Ovary (tissue), 9 donors: ENCODE results near the gene NELL2. TPM values are rescaled to one million over a fixed set of nuclear protein-coding genes. Genes with fewer than 3 reads are reported as not detected.

Experiments used
- DNase-seq, 5 donors: peaks; one replicate each; pipeline ENCODE4 v3.0.0-alpha.2; 2019 to 2020
- H3K27ac ChIP-seq, 2 donors: fragments of 200-600 bp; one replicate each; pipeline versions ENCODE4 v1.5.1 to v1.8.0; 2019 to 2022
- H3K27me3 ChIP-seq: fragments of 200-600 bp; one replicate; pipeline ENCODE4 v1.8.0; 2022
- H3K36me3 ChIP-seq: fragments of 200-600 bp; sonication (generic); one replicate; pipeline ENCODE4 v1.5.1; 2019
- H3K4me1 ChIP-seq: one replicate; pipeline ENCODE4 v1.8.1; 2013; ENCODE audit warnings: mild to moderate bottlenecking, moderate library complexity; ENCODE audit not compliant: insufficient read depth
- H3K4me3 ChIP-seq: fragments of 200-600 bp; sonication (generic); one replicate; pipeline ENCODE4 v1.5.1; 2017
- H3K9me3 ChIP-seq, 2 donors: fragments of 200-600 bp in 1 of 2; sonication (generic) in 1 of 2; one replicate each; pipeline versions ENCODE4 v1.5.1 to v1.8.1; 2013 to 2019; ENCODE audit warnings: mild to moderate bottlenecking in 1 of 2, moderate library complexity in 1 of 2
- EP300 ChIP-seq: sonication (generic); formaldehyde crosslinking; IDR thresholded peaks from one replicate; pipeline ENCODE4 v1.6.1; 2017; ENCODE audit warnings: antibody characterized with exemption
- POLR2A ChIP-seq: fragments of 450-650 bp; IDR thresholded peaks from one replicate; pipeline ENCODE4 v1.6.1; 2017; ENCODE audit warnings: antibody characterized with exemption, mild to moderate bottlenecking, moderate library complexity
- WGBS, 3 donors: extraction: QIAGEN DNeasy Blood & Tissue Kit in 1 of 3; methylation state at CpG; one replicate each; pipeline versions ENCODE4 v1.1.5 to v1.1.7; 2013 to 2017; 5-methylcytosine and 5-hydroxymethylcytosine counted together
- intact Hi-C, 4 donors: fragments of 100-400 bp; cut with DNase I; formaldehyde crosslinking; loops; one replicate each; pipeline versions ENCODE4 v1.11.0 to v1.15.1; 2022 to 2023
- polyA plus RNA-seq, 2 donors: library from polyadenylated mRNA; stranded (reverse); fragments of 200-250 nt in 1 of 2; fragments of 350-450 nt in 1 of 2; fragmentation: Illumina TruSeq in 1 of 2; extraction: RNeasy Lipid Tissue Mini Kit (QIAGEN cat#74804) in 1 of 2; gene quantifications; one replicate each; pipeline ENCODE4 v1.2.3, GENCODE V29; 2013 to 2014
- total RNA-seq, 7 donors: library from RNA; depleted of rRNA in 2 of 7; stranded (reverse); fragments of >200 nt in 2 of 7; fragmentation: NEBNext Ultra II Directional in 3 of 7; extraction: Animal tissue kit (Norgen Biotek cat#: 25700) in 3 of 7; gene quantifications; one replicate each; pipeline versions ENCODE4 v1.1.0 to v1.2.4, GENCODE V29; 2016 to 2023
- TF ChIP-seq, protein P1 (sequence below), 3 donors: fragments of 450-650 bp in 2 of 3; fragments of 200-600 bp in 1 of 3; IDR thresholded peaks; one replicate each; pipeline versions ENCODE4 v1.5.1 to v1.8.0; 2016 to 2022; ENCODE audit warnings: antibody characterized with exemption in 3 of 3, mild to moderate bottlenecking in 1 of 3
- donor health status: DM: no; HTN: no; CAD: no; lungs with moderate emphysema.
- donor health status: DM: no; HTN: no; CAD: no.
- donor health status: Bipolar disorder and iron deficiency.
- donor health status: DM: yes; HTN: yes; CAD: no.
- donor health status: DM: no; HTN: no; CAD: no.
- donor health status: DM: yes; HTN: yes; CAD: no.

Gene NELL2
- total and polyA plus RNA-seq, 9 donors = 0.15 to 114 (median 1.7) TPM

DNA sequence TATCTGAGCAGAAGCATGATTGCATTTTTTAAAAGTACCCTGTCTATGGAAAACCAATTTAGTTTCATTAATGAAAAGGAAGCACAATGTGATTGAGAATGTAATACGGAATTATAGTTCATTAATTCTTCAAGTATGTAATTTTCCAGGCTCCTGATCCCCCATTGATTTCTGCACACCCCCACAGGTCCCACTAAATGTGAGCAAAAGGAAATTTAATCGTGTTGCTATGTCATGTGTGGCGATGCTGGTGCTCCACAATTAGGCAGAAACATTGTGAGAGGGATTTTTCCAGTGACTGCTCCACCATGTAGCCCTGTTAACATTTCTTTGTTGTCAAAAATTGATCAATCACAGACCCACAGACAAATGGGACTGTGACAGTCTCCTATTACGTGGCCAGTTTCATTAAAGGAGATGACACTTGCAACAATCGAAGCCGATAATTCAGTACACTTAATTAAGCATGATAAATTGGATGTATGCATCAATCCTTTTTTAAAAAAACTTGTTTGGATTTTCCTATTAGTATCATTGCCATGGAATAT is 306.0 kb downstream of the NELL2 start:
- no peaks in the 10 kb centered on the region for H3K36me3 ChIP-seq
- no peak for DNase-seq
- no peaks in the 10 kb centered on the region for H3K4me1 ChIP-seq
- no peaks in the 10 kb centered on the region for H3K27me3 ChIP-seq
- intact Hi-C loops = no loop called here
- no peaks in the 10 kb centered on the region for H3K9me3 ChIP-seq
- no peak for TF ChIP-seq EP300
- TF ChIP-seq POLR2A = no peak
- TF ChIP-seq, protein P1, sequence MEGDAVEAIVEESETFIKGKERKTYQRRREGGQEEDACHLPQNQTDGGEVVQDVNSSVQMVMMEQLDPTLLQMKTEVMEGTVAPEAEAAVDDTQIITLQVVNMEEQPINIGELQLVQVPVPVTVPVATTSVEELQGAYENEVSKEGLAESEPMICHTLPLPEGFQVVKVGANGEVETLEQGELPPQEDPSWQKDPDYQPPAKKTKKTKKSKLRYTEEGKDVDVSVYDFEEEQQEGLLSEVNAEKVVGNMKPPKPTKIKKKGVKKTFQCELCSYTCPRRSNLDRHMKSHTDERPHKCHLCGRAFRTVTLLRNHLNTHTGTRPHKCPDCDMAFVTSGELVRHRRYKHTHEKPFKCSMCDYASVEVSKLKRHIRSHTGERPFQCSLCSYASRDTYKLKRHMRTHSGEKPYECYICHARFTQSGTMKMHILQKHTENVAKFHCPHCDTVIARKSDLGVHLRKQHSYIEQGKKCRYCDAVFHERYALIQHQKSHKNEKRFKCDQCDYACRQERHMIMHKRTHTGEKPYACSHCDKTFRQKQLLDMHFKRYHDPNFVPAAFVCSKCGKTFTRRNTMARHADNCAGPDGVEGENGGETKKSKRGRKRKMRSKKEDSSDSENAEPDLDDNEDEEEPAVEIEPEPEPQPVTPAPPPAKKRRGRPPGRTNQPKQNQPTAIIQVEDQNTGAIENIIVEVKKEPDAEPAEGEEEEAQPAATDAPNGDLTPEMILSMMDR (IDR thresholded peaks at IDR 0.05) = no peak
- 86 to 88% (median 88%) methylated on average over 6 of the region's 6 CpGs for WGBS, 3 donors
- no peak overlapping the region for H3K4me3 ChIP-seq
- H3K27ac ChIP-seq = no peak overlapping the region

DNA sequence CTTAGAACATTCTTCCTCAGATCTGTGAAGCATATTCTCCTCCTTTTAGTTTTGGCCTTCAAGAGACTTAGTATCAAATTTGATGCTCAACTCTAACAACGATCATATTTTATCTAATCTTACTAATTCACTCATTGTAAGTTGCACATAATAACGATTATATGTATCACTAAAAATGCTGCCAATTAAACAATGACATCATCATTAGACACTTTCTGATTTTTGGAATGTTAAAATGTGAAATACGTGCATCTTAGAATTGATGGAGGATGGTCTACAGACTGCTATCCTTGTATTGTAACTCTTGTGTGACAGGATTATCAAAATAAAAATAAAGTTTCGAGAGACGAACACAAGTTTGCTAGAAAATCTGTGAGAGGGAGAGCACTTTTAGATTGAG is 311.0 kb downstream of the NELL2 start:
- no peaks in the 10 kb centered on the region for H3K4me1 ChIP-seq
- no peaks in the 10 kb centered on the region for H3K27me3 ChIP-seq
- WGBS, 3 donors = 48 to 69% (median 49%) methylated on average over 5 of the region's 5 CpGs
- no peaks in the 10 kb centered on the region for H3K36me3 ChIP-seq
- no peaks in the 10 kb centered on the region for H3K9me3 ChIP-seq
- DNase-seq = no peak
- H3K27ac ChIP-seq = no peak overlapping the region
- intact Hi-C loops = no loop called here
- H3K4me3 ChIP-seq = no peak overlapping the region
- TF ChIP-seq POLR2A = no peak
- TF ChIP-seq EP300 = no peak
- TF ChIP-seq, protein P1 (IDR thresholded peaks at IDR 0.05) = no peak

DNA sequence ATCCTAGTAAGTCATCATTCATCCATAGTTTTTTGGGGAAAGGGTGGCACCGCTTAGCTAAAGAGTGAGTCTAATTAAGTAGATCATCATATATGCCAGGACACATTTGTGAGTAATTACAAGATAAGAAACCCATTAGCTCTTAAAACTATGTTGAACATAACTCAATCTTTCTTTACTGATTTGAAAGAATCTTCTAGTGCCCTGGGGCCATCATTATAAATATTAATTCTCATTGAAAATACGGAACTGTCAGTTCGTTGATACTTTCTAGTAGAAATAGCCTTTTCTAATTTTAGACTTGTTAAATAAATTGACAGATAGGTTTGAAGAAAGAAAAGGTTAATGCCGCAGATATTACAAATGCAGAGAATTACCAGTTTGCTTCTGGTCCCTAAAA is 312.6 kb downstream of the NELL2 start:
- no peak for DNase-seq
- H3K9me3 ChIP-seq = no peaks in the 10 kb centered on the region
- H3K4me3 ChIP-seq = no peak overlapping the region
- H3K36me3 ChIP-seq = no peaks in the 10 kb centered on the region
- TF ChIP-seq EP300 = no peak
- TF ChIP-seq, protein P1 (IDR thresholded peaks at IDR 0.05) = no peak
- TF ChIP-seq POLR2A = no peak
- no peaks in the 10 kb centered on the region for H3K4me1 ChIP-seq
- H3K27me3 ChIP-seq = no peaks in the 10 kb centered on the region
- H3K27ac ChIP-seq = no peak overlapping the region
- 28 to 61% (median 39%) methylated on average over 4 of the region's 4 CpGs for WGBS, 3 donors
- intact Hi-C loops = no loop called here

DNA sequence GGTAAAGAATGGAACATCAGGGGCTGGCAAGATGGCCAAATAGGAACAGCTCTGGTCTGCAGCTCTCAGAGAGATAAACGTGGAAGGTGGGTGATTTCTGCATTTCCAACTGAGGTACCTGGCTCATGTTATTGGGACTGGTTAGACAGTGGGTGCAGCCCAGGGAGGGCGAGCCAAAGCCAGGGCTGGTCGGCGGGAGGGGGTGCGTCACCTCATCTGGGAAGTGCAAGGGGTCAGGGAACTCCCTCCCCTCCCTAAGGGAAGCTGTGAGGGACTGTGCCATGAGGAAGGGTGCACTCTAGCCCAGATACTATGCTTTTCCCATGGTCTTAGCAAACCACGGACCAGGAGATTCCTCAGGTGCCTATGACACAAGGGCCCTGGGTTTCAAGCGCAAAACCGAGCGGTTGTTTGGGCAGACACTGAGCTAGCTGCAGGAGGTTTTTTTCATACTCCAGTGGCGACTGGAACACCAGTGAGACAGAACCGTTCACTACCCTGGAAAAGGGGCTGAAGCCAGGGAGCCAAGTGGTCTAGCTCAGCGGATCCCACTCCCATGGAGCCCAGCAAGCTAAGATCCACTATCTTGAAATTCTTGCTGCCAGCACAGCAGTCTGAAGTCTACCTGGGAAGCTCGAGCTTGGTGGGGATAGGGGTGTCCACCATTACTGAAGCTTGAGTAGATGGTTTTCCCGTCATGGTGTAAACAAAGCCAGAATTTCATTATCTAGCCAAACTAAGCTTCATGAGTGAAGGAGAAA is 317.6 kb downstream of the NELL2 start:
- TF ChIP-seq, protein P1 (IDR thresholded peaks at IDR 0.05) = no peak
- TF ChIP-seq EP300 (no peak), POLR2A (no peak)
- DNase-seq = no peak
- intact Hi-C loops = no loop called here
- no peaks in the 10 kb centered on the region for H3K36me3 ChIP-seq
- WGBS, 3 donors = 90 to 95% (median 91%) methylated on average over 14 of the region's 14 CpGs
- H3K4me3 ChIP-seq = no peak overlapping the region
- H3K4me1 ChIP-seq = no peaks in the 10 kb centered on the region
- no peak overlapping the region for H3K27ac ChIP-seq
- no peaks in the 10 kb centered on the region for H3K9me3 ChIP-seq
- no peaks in the 10 kb centered on the region for H3K27me3 ChIP-seq
